GM20000 (cell line): ENCODE data around the gene GLI3.

Experiments used
- DNase-seq: peaks from one replicate; pipeline ENCODE4 v3.0.0; 2012; ENCODE audit warnings: low spot score
- CTCF ChIP-seq: IDR thresholded peaks from 2 replicates; pipeline ENCODE4 v1.5.1; 2012; ENCODE audit warnings: mild to moderate bottlenecking, control low read depth; ENCODE audit errors: extremely low read depth, missing control alignments

GLI3 gene

DNA sequence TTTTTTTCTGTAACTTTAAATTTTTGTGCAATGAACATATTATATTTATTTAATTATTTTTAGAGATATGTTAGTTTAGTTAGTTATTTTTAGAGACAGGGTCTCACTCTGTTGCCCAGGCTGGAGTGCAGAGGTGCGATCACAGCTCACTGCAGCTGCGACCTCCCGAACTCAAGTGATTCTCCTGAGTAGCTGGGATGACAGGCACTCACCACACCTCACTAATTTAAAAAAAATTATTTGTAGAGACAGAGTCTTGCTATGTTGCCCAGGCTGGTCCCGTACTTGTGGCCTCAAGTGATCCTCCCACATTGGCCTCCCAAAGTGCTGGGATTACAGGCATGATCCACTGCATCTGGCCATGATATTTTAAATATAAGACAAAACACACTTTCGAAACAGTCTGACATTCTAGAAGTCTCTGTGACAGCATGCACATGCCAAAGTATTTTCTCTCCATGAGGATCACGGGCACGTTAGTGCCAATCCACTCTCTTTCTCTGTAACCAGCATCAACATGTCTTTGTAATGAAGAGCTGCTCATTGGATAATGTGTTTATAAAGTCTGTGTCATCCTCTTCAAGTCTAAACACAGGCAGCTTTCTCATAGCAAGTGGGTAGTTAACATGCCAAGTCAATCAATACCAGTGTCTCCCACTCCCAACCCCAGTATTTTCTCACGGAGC lies 137.4 kb downstream of the GLI3 start:
- no peak for TF ChIP-seq CTCF
- no peak for DNase-seq

DNA sequence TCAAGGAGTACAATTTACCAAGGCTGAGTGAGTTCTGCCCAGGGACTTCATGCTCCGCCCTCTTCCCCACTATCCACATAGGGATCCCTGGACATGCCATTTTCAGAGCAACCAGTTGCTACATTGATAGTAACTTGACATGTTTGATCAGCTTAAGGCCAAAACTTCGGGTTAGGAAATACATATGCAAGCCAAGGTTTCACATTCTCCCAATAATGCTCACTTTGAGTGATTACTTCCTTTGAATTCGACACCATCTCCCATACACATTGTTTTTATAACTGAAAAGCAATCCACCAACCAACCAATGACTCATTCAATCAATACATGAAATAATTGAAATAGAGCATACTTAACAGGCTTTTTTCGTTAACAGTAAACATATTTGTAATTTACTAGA lies 137.9 kb downstream of the GLI3 start:
- no peak for DNase-seq

GRCh38 chr7:42097752-42098151 lies 139.3 kb downstream of the GLI3 start:
- DNase-seq = no peak
- TF ChIP-seq CTCF = no peak

More for the DNA sequence above, 137.9 kb downstream of the GLI3 start:
- TF ChIP-seq CTCF = no peak

GRCh38 chr7:42096681-42097561 lies 140.1 kb downstream of the GLI3 start:
- no peak for TF ChIP-seq CTCF
- no peak for DNase-seq

GRCh38 chr7:42096268-42096667 lies 140.7 kb downstream of the GLI3 start:
- TF ChIP-seq CTCF = no peak
- no peak for DNase-seq

GRCh38 chr7:42095791-42096190 lies 141.2 kb downstream of the GLI3 start:
- TF ChIP-seq CTCF = no peak
- DNase-seq = no peak

DNA sequence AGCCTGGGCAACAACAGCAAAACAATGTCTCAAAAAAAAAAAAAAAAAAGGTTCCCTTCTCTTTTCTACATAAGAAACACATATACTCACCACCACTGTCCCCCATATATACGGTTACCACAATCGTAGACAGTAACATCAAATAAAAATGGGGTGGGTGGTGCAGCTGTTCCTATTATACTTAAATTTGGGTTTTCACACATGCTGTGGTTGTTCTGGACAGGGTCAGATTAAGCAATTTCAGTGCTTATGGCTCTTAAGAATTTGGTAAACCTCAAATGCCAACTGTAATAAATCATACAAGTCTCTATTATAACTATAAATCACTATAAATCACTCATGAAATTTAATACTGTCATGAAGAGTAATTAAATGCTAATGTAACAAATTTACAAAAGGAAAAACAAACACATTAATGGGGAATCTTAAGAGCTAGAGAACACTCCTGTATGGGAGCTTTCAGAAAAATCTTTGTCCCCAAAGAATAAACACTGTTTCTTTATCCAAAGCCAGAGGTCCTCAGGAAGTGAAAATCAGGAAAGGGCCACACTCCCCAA lies 143.6 kb downstream of the GLI3 start:
- TF ChIP-seq CTCF = no peak
- no peak for DNase-seq
